Measurements from ENCODE around the gene OR10K2.
"Not testable (repeated sequence)": the region's sequence is repeated elsewhere in the genome, so short reads cannot be mapped to it uniquely, and the experiment has no call there.

Gene OR10K2

GRCh38 chr1:158426137-158426536 lies at the start of gene OR10K2:
OR10K2 (minus strand) TSS chr1:158426237; CDS start chr1:158420866, 5,371 bp downstream.
- DNase-seq: no peak

DNA sequence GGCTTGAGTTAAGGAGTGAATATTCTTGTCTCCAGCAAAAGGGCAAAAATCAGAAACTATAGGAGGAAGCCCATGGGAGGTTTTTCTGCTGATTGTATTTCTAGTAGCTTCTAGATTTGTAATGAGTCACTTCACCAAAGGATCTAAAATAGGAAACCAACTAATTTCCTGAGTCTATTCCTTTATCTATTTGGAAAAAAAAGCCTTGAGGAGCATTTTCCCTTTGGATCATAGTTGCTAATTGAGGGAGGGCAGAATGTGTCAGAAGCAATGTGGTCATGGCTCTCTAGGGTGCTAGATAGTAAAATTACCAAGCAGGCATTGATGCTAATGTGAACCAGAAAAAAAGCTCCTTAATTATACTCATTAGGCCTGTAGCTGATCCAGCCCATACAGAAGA lies 45.9 kb upstream of the OR10K2 start, which contains the start of gene OR10R2:
TSS of gene OR10R2 (plus strand) at position 301 of the 400 bp plus-strand sequence. CDS start 106 bp downstream, outside the sequence.
- no peak for DNase-seq

- no peak for DNase-seq
Observed at GRCh38 chr1:158461534-158461933, 35.5 kb upstream of the OR10K2 start, which contains the start of gene OR10K1. OR10K1 (plus strand) TSS chr1:158461834; CDS start chr1:158465562, 3,728 bp downstream.

DNA sequence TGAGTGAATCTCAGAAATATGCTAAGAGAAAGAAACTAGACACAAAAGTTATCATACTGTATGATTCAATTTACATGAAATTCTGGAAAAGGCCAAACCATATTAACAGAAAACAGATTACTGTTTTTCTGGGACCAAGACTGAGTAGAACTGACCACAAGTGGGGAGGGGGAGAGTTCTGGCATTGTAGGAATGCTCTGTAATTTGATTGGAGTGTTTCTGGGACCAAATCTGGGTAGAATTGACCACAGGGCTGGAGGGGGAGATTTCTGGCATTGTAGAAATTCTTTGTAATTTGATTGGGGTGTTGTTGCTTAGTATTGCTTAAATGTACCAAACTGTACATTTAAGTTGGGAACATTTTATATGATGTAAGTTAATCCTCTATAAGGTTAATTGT lies 32.2 kb upstream of the OR10K2 start:
- no peak for DNase-seq

DNA sequence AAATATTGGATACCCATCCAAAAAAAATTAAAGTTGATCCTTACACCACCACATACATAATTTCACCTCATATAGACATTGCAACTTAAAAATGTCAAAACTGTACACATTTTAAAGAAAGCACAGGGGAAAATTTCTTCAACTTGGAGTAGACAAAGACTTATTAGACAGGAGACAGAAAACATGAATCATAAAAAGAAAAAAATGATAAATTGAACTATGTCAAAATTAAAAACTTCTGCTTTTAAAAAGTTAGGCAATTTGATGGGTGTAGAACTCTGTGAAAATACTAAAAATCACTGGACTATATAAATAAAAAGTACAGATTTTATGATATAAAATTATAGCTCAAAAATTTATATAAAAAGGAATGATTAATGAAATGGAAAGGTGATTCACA lies 31.2 kb upstream of the OR10K2 start:
- DNase-seq: no peak

GRCh38 chr1:158454537-158454936 lies 28.5 kb upstream of the OR10K2 start:
- DNase-seq: no peak

DNA sequence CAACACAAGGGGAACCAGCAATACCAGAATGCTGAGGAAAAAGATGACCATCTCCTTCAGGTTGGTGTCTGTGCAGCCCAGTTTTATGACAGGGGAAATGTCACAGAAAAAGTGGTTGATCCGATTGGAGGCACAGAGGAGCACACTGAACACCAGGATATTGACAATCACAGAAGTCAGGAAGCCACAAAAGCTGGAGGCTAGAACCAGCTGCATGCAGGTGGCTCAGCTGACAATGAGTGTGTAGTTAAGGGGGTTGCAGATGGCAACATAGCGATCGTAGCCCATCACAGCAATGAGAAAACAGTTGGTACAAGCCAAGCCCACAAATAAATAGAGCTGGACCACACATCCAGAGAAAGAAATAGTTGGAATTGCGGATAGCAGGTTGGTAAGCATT lies 19.3 kb upstream of the OR10K2 start:
- no peak for DNase-seq

DNA sequence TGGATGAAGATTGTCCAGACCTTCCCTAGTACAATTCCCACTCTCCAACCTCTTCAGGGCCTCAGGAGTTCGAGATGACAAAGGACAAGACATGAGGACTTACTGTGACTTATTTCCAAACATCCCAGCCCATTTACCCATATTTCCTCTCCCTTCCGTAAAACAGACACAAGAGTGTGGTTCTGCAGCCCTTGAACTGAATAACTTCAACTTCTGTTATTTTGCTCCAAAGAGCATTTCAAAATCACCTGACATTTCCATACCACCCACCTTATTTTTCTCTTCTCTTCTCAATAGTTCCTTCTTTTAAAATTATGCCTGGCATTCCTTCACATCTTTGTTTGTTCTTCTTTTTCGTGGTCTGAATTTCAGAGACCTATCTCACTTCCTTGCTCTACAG lies 8.7 kb upstream of the OR10K2 start:
- no peak for DNase-seq

- not testable (repeated sequence) for DNase-seq
Observed at GRCh38 chr1:158430163-158430562, 4.1 kb upstream of the OR10K2 start.

DNA sequence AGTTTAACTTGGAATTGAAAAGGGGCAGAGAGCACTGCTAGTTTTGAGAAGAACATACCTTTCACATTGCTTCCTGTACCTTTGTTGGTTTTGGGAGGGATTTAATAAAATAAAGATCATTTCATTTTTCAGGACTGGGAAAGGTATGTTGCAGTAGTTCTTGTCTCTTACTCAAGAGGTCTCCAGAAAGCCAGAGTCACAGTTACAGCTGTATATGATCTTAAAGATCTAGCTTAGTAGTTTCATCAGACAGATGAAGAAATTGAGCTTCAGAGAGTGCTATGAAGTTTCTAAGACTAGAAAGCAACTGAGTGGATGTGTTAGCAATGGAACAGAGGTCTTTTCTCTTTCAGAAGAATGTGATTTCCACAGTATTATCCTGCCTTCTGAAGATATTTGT lies 1.0 kb downstream of the OR10K2 start:
- DNase-seq: no peak

DNA sequence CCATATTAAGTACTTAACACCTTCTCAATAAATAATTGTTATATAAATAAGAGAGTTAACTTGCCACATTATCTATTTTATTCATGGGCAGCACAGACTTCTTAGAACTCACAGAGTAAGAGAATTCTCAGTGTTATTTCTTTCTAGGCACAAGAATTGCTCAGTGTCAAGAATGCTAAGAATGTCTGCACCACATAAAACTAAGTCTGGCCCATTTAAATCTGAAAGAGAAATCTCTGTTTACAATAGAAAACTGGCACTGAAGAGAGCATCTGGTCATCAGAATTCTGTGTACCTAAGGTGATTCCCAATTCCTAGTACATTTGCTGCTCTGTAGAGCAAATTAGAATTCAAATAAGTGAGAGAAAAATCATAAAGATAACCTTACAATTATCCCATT lies 3.8 kb downstream of the OR10K2 start:
- no peak for DNase-seq

- no peak for DNase-seq
Observed at GRCh38 chr1:158417586-158417985, 8.5 kb downstream of the OR10K2 start.

GRCh38 chr1:158414651-158415345 lies 11.2 kb downstream of the OR10K2 start:
- DNase-seq: no peak

- no peak for DNase-seq
Observed at GRCh38 chr1:158407092-158407491, 18.9 kb downstream of the OR10K2 start.

DNA sequence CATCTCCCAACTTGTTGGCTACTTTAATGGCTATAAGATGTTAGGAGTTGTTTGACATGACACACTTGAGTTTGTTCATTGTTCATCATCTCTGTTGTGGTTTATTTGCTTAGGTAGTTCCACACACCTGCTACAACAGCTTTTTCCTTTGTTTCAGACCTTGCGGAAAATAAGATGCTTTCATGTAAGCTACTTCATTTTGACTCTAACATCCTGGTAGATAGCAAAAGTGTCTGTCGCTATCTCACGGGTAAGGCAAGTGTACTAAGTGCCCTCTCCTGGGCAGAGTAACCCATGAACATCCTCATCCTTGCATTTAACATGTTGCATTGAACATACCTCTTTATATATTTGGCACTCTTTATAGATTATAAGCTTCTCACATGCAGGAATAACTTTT lies 25.2 kb downstream of the OR10K2 start:
- no peak for DNase-seq

- DNase-seq: no peak
Observed at GRCh38 chr1:158398818-158399514, 27.1 kb downstream of the OR10K2 start, which contains the start of gene OR10T2. OR10T2 (minus strand) TSS chr1:158399466; CDS start chr1:158399466, 0 bp downstream.

GRCh38 chr1:158396646-158397045 lies 29.4 kb downstream of the OR10K2 start:
- no peak for DNase-seq

- DNase-seq: no peak
Observed at GRCh38 chr1:158393476-158393875, 32.6 kb downstream of the OR10K2 start.

DNA sequence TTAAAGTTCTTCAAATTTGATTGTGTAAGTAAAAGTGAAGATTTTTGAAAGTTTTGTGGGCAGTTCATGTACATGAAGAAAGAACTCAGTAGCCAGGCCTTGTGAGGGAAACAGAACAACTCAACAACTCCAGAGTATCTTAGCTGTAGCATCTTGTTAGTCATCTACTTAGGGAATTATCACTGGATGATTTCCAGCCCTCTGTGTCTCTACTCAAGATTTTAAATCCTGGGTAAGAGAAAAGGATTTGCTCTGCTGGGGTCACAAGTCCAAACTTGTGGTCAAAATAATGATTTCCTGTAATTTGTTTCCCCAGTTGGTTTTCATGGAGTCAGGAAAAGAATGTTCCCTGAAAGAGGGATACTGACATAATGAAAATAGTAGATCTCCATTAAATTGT lies 34.9 kb downstream of the OR10K2 start:
- DNase-seq: no peak

DNA sequence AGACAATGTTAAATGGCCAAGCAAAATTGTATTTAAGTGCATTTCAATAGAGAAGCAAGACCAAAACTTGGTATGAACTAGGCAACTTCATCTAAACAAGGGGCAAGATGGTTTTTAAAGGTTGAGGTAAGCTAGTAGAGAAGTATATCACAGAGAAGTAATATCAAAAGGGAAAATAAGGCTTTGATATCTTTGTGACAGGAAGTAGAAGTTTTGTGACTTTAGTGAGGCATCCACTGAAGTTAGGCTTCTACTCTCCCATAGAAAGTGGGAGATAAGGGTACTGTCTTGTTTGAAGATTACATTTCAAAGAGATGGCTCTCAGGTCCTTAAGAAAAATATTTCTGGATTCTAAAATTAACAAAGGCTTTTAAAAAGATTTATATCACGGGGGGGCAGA lies 35.7 kb downstream of the OR10K2 start:
- DNase-seq: no peak

DNA sequence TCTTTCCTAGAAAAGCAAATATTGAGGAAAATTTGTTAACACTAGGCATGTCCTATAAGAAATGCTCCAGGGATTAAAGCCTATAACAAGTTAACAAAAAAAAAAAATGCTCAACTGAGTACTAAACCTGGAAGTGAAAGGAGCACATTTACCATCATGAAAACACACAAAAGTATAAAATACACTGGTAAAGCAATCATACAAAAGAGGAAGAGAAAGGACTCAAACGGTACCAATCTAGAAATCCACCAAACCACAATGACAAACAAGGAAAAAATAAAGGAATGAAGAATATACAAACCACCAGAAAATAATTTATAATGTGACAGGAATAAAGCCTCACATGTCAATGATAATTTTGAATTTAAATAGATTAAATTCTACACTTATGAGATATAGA lies 51.2 kb downstream of the OR10K2 start:
- no peak for DNase-seq

- DNase-seq: not testable (repeated sequence)
Observed at GRCh38 chr1:158374101-158374500, 51.9 kb downstream of the OR10K2 start.

DNA sequence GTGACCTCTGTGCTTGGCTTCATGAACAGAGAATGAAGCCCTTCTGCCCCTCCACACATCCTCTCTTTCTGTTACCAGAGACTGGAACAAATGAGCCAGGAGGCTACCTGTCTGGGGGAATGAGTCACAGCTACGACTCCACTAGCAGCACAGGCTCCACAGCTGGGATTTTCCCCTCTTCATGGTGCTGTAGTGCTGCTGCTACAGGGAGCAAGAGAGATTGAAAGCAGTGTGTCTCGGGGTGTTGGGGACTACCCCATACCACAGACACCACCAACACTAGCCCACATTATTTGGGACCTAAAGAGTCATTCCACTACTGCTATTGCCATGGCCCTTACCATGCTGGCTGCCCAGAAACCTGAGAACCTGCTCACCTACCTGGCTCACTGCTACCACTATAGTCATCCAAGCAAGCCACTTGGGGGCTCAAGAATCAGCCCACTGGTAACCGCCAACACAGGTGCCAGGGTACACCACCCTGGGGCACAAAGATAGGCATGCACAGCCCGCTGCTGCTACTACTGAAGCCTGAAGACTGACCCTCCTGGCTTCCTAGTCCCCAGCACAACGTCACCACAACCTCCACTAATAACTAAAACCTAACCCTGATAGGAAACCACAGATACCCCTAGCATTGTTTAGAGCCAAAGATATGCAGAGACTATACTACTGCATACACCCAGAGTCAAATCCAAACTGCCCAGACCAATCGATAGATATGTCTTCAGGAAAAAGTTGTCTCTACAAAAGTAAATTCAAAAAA lies 54.7 kb downstream of the OR10K2 start:
- DNase-seq: no peak

Data from CD4-positive, alpha-beta T cell treated with Interleukin-4 for 1 hour (primary cell).